Liver (tissue), 9 donors: ENCODE results near the gene PTPN18. TPM values are rescaled to one million over a fixed set of nuclear protein-coding genes. Genes with fewer than 3 reads are reported as not detected.

ENCODE experiments used
- DNase-seq: peaks from one replicate; pipeline ENCODE4 v3.0.0-alpha.2; 2017; ENCODE audit warnings: low spot score
- H3K27ac ChIP-seq, 2 donors: one replicate each; pipeline ENCODE4 v1.7.0; 2013; ENCODE audit warnings: inconsistent platforms in 2 of 2, low read length in 2 of 2, control low read depth in 1 of 2, low read depth in 1 of 2, mild to moderate bottlenecking in 1 of 2
- H3K27me3 ChIP-seq, 4 donors: one replicate each; pipeline versions ENCODE4 v1.6.1 to v1.7.0; 2013; ENCODE audit warnings: low read length in 3 of 4, inconsistent platforms in 1 of 4, mild to moderate bottlenecking in 1 of 4, moderate library complexity in 1 of 4; ENCODE audit not compliant: control insufficient read depth in 4 of 4, insufficient read depth in 4 of 4
- H3K36me3 ChIP-seq, 4 donors: one replicate each; pipeline versions ENCODE4 v1.6.1 to v1.7.0; 2013; ENCODE audit warnings: low read length in 3 of 4, mild to moderate bottlenecking in 3 of 4, low read depth in 1 of 4, moderate library complexity in 1 of 4; ENCODE audit not compliant: control insufficient read depth in 4 of 4, insufficient read depth in 3 of 4
- H3K4me1 ChIP-seq, 4 donors: one replicate each; pipeline versions ENCODE4 v1.6.1 to v1.7.0; 2013; ENCODE audit warnings: low read length in 3 of 4, mild to moderate bottlenecking in 3 of 4, moderate library complexity in 1 of 4; ENCODE audit not compliant: control insufficient read depth in 4 of 4, insufficient read depth in 4 of 4
- H3K4me3 ChIP-seq, 3 donors: one replicate each; pipeline versions ENCODE4 v1.6.1 to v1.7.0; 2013; ENCODE audit warnings: low read length in 3 of 3, control low read depth in 1 of 3, low read depth in 1 of 3, mild to moderate bottlenecking in 1 of 3
- H3K9ac ChIP-seq, 2 donors: one replicate each; pipeline ENCODE4 v1.7.0; 2013; ENCODE audit warnings: low read length in 2 of 2, mild to moderate bottlenecking in 2 of 2, moderate library complexity in 2 of 2, control low read depth in 1 of 2, low read depth in 1 of 2
- H3K9me3 ChIP-seq, 4 donors: one replicate each; pipeline versions ENCODE4 v1.6.1 to v1.7.0; 2013; ENCODE audit warnings: low read length in 3 of 4; ENCODE audit not compliant: control insufficient read depth in 4 of 4
- ATF3 ChIP-seq: IDR thresholded peaks from 2 replicates; pipeline ENCODE4 v1.6.1; 2016; ENCODE audit warnings: antibody characterized with exemption
- CTCF ChIP-seq: fragments of 150-350 bp; IDR thresholded peaks from 2 replicates; pipeline ENCODE4 v1.5.1; 2017; ENCODE audit warnings: improper control_type of control experiment, low read depth, low read length; ENCODE audit not compliant: missing input control
- EGR1 ChIP-seq, 2 donors: IDR thresholded peaks; 2 replicates each; pipeline ENCODE4 v1.6.1; 2016 to 2018; ENCODE audit warnings: antibody characterized with exemption in 2 of 2, low read depth in 2 of 2
- FOXA1 ChIP-seq: IDR thresholded peaks from 2 replicates; pipeline ENCODE4 v1.6.1; 2016; ENCODE audit warnings: antibody characterized with exemption
- FOXA2 ChIP-seq: IDR thresholded peaks from 2 replicates; pipeline ENCODE4 v1.6.1; 2016; ENCODE audit warnings: antibody characterized with exemption
- GABPA ChIP-seq, 2 donors: IDR thresholded peaks in 1 of 2; conservative IDR thresholded peaks in 1 of 2; 2 replicates each; pipeline ENCODE4 v1.6.1; 2016; ENCODE audit warnings: antibody characterized with exemption in 2 of 2, mild to moderate bottlenecking in 1 of 2, moderate library complexity in 1 of 2
- HNF4A ChIP-seq, 2 donors: conservative IDR thresholded peaks; 2 replicates each; pipeline ENCODE4 v1.6.1; 2016; ENCODE audit warnings: antibody characterized with exemption in 2 of 2, mild to moderate bottlenecking in 2 of 2
- HNF4G ChIP-seq: IDR thresholded peaks from 2 replicates; pipeline ENCODE4 v1.6.1; 2016; ENCODE audit warnings: antibody characterized with exemption
- JUND ChIP-seq, 2 donors: IDR thresholded peaks; 2 replicates each; pipeline ENCODE4 v1.6.1; 2016; ENCODE audit warnings: antibody characterized with exemption in 2 of 2
- MAX ChIP-seq: IDR thresholded peaks from 2 replicates; pipeline ENCODE4 v1.6.1; 2016; ENCODE audit warnings: antibody characterized with exemption
- NR2F2 ChIP-seq: IDR thresholded peaks from 2 replicates; pipeline ENCODE4 v1.6.1; 2016; ENCODE audit warnings: antibody characterized with exemption
- RAD21 ChIP-seq, 2 donors: IDR thresholded peaks; 2 replicates each; pipeline ENCODE4 v1.6.1; 2016; ENCODE audit warnings: antibody characterized with exemption in 2 of 2, mild to moderate bottlenecking in 2 of 2
- REST ChIP-seq: IDR thresholded peaks from 2 replicates; pipeline ENCODE4 v1.6.1; 2016; ENCODE audit warnings: antibody characterized with exemption, mild to moderate bottlenecking
- RXRA ChIP-seq, 2 donors: IDR thresholded peaks; 2 replicates each; pipeline ENCODE4 v1.6.1; 2017 to 2018; ENCODE audit warnings: antibody characterized with exemption in 2 of 2, mild to moderate bottlenecking in 1 of 2
- SP1 ChIP-seq: IDR thresholded peaks from 2 replicates; pipeline ENCODE4 v1.6.1; 2018; ENCODE audit warnings: antibody characterized with exemption, mild to moderate bottlenecking
- TAF1 ChIP-seq: conservative IDR thresholded peaks from 2 replicates; pipeline ENCODE4 v1.6.1; 2016; ENCODE audit warnings: antibody characterized with exemption, mild to moderate bottlenecking
- YY1 ChIP-seq: IDR thresholded peaks from 2 replicates; pipeline ENCODE4 v1.6.1; 2016; ENCODE audit warnings: antibody characterized with exemption, mild to moderate bottlenecking
- ZBTB33 ChIP-seq: IDR thresholded peaks from 2 replicates; pipeline ENCODE4 v1.6.1; 2016; ENCODE audit warnings: antibody characterized with exemption
- WGBS: extraction: QIAGEN DNeasy Blood & Tissue Kit; methylation state at CpG from one replicate; pipeline ENCODE4 v1.1.7; 2013; 5-methylcytosine and 5-hydroxymethylcytosine counted together
- polyA plus RNA-seq, 2 donors: library from polyadenylated mRNA; stranded (reverse) in 1 of 2; unstranded in 1 of 2; fragments of 200-250 nt in 1 of 2; fragments of >200 nt in 1 of 2; fragmentation: Nextera tagmentation in 1 of 2; extraction: Ambion mirVana in 1 of 2; gene quantifications; one replicate each; pipeline versions ENCODE4 v1.2.1 to v1.2.3, GENCODE V29; 2013 to 2015
- total RNA-seq, 2 donors: library from RNA; depleted of rRNA; stranded (reverse); fragments of >200 nt; gene quantifications; one replicate each; pipeline ENCODE4 v1.2.3, GENCODE V29; 2014
- donor health status: healthy.
- donor health status: healthy.
- donor health status: healthy.
- donor health status: healthy.
- donor health status: healthy.

The PTPN18 gene
- total and polyA plus RNA-seq, 4 donors, result 14.0 to 28.6 (median 16.7) TPM

GRCh38 chr2:130344578-130344977 is 11.3 kb upstream of the PTPN18 start:
- no peak overlapping the region for H3K27ac ChIP-seq
- 98% methylated on average over 4 of the region's 4 CpGs for WGBS
- H3K27me3 ChIP-seq, result no peaks in the 10 kb centered on the region
- H3K36me3 ChIP-seq, result peaks cover 12 to 41% (median 33%) of the 10 kb centered on the region in 4 donors
- H3K9ac ChIP-seq, result no peak overlapping the region
- DNase-seq, result no peak
- H3K4me3 ChIP-seq, result no peak overlapping the region
- TF ChIP-seq EGR1 (IDR thresholded peaks at IDR 0.05; ENCODE audit: low read depth in 2 of 2) (no peak), MAX (no peak), FOXA1 (no peak), SP1 (no peak), FOXA2 (no peak), NR2F2 (no peak), JUND (IDR thresholded peaks at IDR 0.05) (no peak), HNF4A (conservative IDR thresholded peaks at IDR 0.05) (no peak), HNF4G (no peak), RXRA (IDR thresholded peaks at IDR 0.05) (no peak), RAD21 (IDR thresholded peaks at IDR 0.05) (no peak), CTCF (no peak), YY1 (no peak), REST (no peak), GABPA (IDR thresholded peaks at IDR 0.05 in 1 of 2, conservative IDR thresholded peaks at IDR 0.05 in 1 of 2) (no peak), ZBTB33 (no peak), TAF1 (no peak), ATF3 (no peak)
- H3K9me3 ChIP-seq, result no peaks in the 10 kb centered on the region
- H3K4me1 ChIP-seq, result peaks cover 3 to 15% (median 11%) of the 10 kb centered on the region in 4 donors
